Tibial nerve (tissue), 4 donors: Measurements from ENCODE around the gene ADGRF5. TPM values are rescaled to one million over a fixed set of nuclear protein-coding genes. Genes with fewer than 3 reads are reported as not detected.

ENCODE experiments used
- DNase-seq, 2 donors: peaks; one replicate each; pipeline ENCODE4 v3.0.0-alpha.2; 2019; ENCODE audit warnings: low spot score in 2 of 2
- H3K27ac ChIP-seq, 4 donors: fragments of 200-600 bp; sonication (generic) in 3 of 4; one replicate each; pipeline ENCODE4 v1.5.1; 2017 to 2019; ENCODE audit warnings: mild to moderate bottlenecking in 1 of 4
- H3K27me3 ChIP-seq, 2 donors: fragments of 200-600 bp; sonication (generic) in 1 of 2; one replicate each; pipeline versions ENCODE4 v1.5.1 to v1.6.0; 2017 to 2019
- H3K36me3 ChIP-seq, 3 donors: fragments of 200-600 bp; sonication (generic); one replicate each; pipeline ENCODE4 v1.5.1; 2018 to 2019
- H3K4me1 ChIP-seq, 4 donors: fragments of 200-600 bp; sonication (generic) in 3 of 4; one replicate each; pipeline ENCODE4 v1.5.1; 2017 to 2019
- H3K4me3 ChIP-seq, 4 donors: fragments of 200-600 bp; sonication (generic) in 3 of 4; one replicate each; pipeline ENCODE4 v1.5.1; 2017 to 2019; ENCODE audit warnings: mild to moderate bottlenecking in 1 of 4, moderate library complexity in 1 of 4
- H3K9me3 ChIP-seq, 4 donors: fragments of 200-600 bp; sonication (generic) in 3 of 4; one replicate each; pipeline ENCODE4 v1.5.1; 2017 to 2019
- CTCF ChIP-seq, 5 experiments: fragments of 200-600 bp in 3 of 5; fragments of 450-650 bp in 2 of 5; sonication (generic) in 3 of 5; IDR thresholded peaks; one replicate each; pipeline ENCODE4 v1.5.1; 2016 to 2019; ENCODE audit warnings: antibody characterized with exemption in 5 of 5, mild to moderate bottlenecking in 3 of 5, moderate library complexity in 2 of 5
- EP300 ChIP-seq, 2 donors: sonication (generic); formaldehyde crosslinking; IDR thresholded peaks; one replicate each; pipeline ENCODE4 v1.6.1; 2017; ENCODE audit warnings: antibody characterized with exemption in 2 of 2, mild to moderate bottlenecking in 1 of 2
- POLR2A ChIP-seq, 2 donors: fragments of 450-650 bp; IDR thresholded peaks; one replicate each; pipeline ENCODE4 v1.6.1; 2017; ENCODE audit warnings: antibody characterized with exemption in 2 of 2, mild to moderate bottlenecking in 2 of 2, moderate library complexity in 2 of 2
- WGBS, 2 donors: methylation state at CpG; one replicate each; pipeline ENCODE4 v1.1.5; 2018; 5-methylcytosine and 5-hydroxymethylcytosine counted together
- total RNA-seq, 4 donors: library from RNA; depleted of rRNA; stranded (reverse); fragments of >200 nt; gene quantifications; one replicate each; pipeline ENCODE4 v1.1.0, GENCODE V29; 2016

The ADGRF5 gene
- total RNA-seq, 4 donors from 2014 or later, result 17.4 to 32.4 (median 19.4) TPM

DNA sequence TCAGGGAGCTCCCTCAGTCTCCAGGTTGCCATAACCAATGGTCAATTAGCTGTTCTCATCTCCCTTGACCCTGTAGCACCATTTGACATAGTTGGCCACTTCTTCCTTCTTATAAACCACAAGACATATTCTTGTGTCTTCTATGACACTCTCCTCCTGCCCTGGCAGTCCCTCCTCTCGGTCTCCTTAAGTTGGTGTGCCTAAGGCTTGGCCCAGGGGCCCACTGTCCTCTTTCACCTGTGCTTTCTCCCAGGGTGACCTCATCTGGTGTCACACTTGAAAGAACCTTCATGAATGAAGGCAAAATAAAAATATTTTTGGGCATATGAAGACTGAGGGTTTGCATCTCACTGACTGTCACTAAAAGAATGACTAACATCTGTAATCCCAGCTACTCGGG, 9.7 kb upstream of the ADGRF5 start:
- peaks cover 0 to 17% (median 0%) of the 10 kb centered on the region in 4 donors for H3K4me1 ChIP-seq
- no peak overlapping the region for H3K4me3 ChIP-seq
- no peak overlapping the region for H3K27ac ChIP-seq
- no peaks in the 10 kb centered on the region for H3K36me3 ChIP-seq
- TF ChIP-seq EP300 (IDR thresholded peaks at IDR 0.05) (no peak), POLR2A (IDR thresholded peaks at IDR 0.05) (no peak), CTCF (IDR thresholded peaks at IDR 0.05) (no peak)
- WGBS, 2 donors, result 84 to 87% methylated on average over 2 of the region's 2 CpGs
- no peak for DNase-seq
- H3K27me3 ChIP-seq, result no peaks in the 10 kb centered on the region
- no peaks in the 10 kb centered on the region for H3K9me3 ChIP-seq

DNA sequence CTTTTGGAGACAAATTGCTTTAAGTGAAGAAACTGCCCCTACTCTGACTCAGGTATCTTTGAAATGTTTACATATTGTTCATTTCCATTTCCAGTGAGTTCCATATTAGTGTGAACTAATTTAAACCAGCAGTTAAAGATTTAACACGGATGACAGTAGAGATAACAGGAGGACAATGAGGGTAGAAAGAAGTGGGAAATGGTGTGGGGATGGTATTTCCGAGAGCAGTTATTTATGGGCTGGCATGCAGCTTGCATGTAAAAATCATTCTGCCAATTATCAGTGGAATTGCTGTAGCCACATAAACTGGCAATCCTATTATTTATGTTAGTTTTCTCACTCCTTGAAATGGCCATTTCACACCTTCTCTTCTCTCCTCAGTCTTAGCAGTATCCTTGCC, 8.6 kb upstream of the ADGRF5 start:
- Histone ChIP-seq H3K4me1 (peaks cover 0 to 16% (median 0%) of the 10 kb centered on the region in 4 donors), H3K36me3 (no peaks in the 10 kb centered on the region), H3K4me3 (no peak overlapping the region), H3K27ac (no peak overlapping the region), H3K9me3 (no peaks in the 10 kb centered on the region), H3K27me3 (no peaks in the 10 kb centered on the region)
- TF ChIP-seq CTCF (IDR thresholded peaks at IDR 0.05), result no peak
- TF ChIP-seq POLR2A (IDR thresholded peaks at IDR 0.05), result no peak
- TF ChIP-seq EP300 (IDR thresholded peaks at IDR 0.05), result no peak
- WGBS, 2 donors, result 68% methylated on average over 2 of the region's 2 CpGs
- no peak for DNase-seq

DNA sequence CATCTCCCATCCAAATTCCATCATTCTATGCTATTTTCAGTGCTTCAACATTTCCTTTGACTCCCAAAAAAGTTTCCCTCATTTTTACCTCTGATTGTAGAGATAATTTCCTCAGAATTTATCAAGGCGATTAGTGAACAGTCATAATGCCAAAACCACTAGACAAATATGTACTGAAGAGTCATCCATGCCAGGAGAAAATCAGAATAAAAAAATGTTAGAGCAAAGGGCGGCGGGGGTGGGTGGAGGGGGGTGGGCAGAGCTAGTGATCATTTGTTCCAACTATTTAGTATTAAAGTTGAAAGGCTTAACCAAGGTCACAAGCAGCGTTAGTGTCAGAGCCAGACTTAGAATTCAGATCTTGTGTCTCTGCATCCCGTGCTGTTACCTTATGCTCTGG, 5.3 kb upstream of the ADGRF5 start:
- Histone ChIP-seq H3K27me3 (no peaks in the 10 kb centered on the region), H3K4me1 (peaks cover 0 to 12% (median 0%) of the 10 kb centered on the region in 4 donors), H3K27ac (no peak overlapping the region), H3K36me3 (no peaks in the 10 kb centered on the region), H3K4me3 (no peak overlapping the region), H3K9me3 (no peaks in the 10 kb centered on the region)
- DNase-seq, result no peak
- 68 to 70% methylated on average over 5 of the region's 5 CpGs for WGBS, 2 donors
- TF ChIP-seq EP300 (IDR thresholded peaks at IDR 0.05) (no peak), CTCF (IDR thresholded peaks at IDR 0.05) (no peak), POLR2A (IDR thresholded peaks at IDR 0.05) (no peak)

DNA sequence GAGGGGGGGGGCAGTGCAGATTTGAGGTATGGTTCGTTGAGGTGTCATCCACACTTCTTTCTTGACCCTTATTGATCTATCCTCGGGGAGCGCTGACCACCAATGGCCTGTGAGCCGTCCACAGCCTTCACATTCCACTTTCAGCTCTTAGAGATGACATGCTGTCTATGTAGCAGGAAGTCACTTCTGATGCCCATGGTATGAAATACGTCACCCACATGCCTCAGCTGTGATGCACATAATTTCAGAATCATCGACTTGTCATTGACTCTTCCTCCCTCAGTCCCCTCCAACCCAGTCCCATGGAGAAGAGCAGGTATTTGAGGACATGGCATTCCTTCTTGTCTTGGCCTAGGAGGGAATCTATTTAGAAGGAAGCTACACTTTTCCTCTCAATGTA, 4.7 kb upstream of the ADGRF5 start:
- peak overlapping the region in 1 of 4 donors; percentile 36 for H3K27ac ChIP-seq
- TF ChIP-seq EP300 (IDR thresholded peaks at IDR 0.05), result no peak
- TF ChIP-seq CTCF (IDR thresholded peaks at IDR 0.05), result no peak
- TF ChIP-seq POLR2A (IDR thresholded peaks at IDR 0.05), result no peak
- peaks cover 0 to 12% (median 0%) of the 10 kb centered on the region in 4 donors for H3K4me1 ChIP-seq
- DNase-seq, result no peak
- no peaks in the 10 kb centered on the region for H3K9me3 ChIP-seq
- WGBS, 2 donors, result 73 to 81% methylated on average over 6 of the region's 6 CpGs
- no peaks in the 10 kb centered on the region for H3K36me3 ChIP-seq
- H3K27me3 ChIP-seq, result no peaks in the 10 kb centered on the region
- no peak overlapping the region for H3K4me3 ChIP-seq

DNA sequence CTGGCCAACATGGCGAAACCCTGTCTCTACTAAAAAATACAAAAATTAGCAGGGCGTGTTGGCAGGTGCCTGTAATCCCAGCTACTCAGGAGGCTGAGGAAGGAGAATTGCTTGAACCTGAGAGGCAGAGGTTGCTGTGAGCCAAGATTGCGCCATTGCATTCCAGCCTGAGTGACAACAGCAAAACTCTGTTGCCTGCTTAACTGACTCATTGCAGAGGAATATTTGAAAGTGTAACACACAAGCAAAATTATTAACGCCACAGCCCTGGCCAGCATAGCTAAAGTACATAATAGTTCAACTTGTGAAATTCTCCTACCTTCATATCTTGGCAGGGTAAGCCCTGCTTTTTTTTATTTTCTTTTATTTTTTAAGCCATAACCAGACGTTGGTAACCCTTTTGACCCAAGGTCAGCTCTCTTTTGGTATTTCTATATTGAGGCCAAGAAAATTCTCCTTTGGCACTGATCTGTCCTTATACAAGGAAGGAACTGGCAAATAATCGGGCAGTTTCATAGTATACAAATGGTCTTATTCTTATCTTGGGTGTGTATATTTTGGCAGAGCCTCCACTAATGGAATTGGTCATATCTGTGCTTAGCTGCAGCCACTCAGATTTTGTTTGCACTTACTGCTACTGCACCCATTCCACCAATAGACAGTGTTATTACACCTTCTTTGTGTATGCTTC, 4.0 kb upstream of the ADGRF5 start:
- Histone ChIP-seq H3K36me3 (no peaks in the 10 kb centered on the region), H3K27me3 (no peaks in the 10 kb centered on the region), H3K4me1 (peaks cover 0 to 12% (median 0%) of the 10 kb centered on the region in 4 donors), H3K27ac (peak overlapping the region in 1 of 4 donors; percentile 50), H3K9me3 (no peaks in the 10 kb centered on the region), H3K4me3 (no peak overlapping the region)
- 40 to 52% methylated on average over 6 of the region's 6 CpGs for WGBS, 2 donors
- TF ChIP-seq POLR2A (IDR thresholded peaks at IDR 0.05), result no peak
- TF ChIP-seq EP300 (IDR thresholded peaks at IDR 0.05), result peak in 1 of 2 donors; percentile 68
- no peak for TF ChIP-seq CTCF (IDR thresholded peaks at IDR 0.05)
- peak in 1 of 2 donors; percentile 22 for DNase-seq
